ENCODE data around the gene RALGPS1.

RALGPS1 gene

DNA sequence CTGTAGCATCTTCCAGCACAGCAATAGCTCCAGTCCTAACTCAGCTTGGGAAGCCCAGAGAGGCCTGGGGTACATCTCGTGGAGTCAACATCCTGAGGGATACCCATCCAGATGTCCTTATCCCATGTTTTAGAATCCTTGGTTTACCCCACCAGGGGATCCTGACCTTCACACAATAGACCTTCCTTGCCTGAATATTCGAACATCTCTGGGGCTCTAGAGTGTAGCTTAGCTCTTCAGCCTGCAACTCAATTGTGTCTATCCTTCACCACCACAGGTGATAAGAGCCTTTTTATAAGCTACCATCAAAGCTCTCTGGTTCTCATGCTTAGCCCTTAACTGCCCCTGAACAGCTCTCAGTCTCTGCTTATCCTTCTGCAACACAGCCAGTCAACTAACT lies 7.5 kb upstream of the RALGPS1 start:
- DNase-seq = no peak

DNA sequence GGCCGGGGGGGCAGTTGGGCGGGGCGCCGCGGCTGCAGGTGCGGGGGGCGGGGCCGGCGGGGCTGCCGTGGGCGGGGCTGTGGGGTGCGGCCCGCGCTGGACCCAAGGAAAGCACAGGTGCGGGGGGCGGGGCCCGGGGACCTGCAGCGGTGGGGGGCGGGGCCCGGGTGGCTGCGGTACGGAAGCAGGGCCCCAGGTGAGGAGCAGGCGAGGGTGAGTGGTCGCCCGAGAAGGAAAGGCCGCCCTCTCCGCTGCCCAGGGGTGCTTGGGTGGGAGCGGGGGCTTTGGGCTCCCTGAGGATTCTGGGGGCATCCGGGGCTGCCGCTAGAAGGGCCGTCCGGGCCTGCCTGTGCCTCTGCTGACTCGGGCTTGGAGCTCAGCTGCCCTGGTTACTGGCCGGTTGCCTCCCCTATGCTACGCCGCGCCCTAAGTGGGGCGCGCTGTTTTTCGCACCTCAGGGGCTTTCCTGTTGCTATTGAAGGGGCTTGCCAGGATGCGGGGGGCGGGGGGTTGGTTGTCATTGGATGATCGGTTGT lies 767 bp downstream of the RALGPS1 start:
- DNase-seq = peak; percentile 64

DNA sequence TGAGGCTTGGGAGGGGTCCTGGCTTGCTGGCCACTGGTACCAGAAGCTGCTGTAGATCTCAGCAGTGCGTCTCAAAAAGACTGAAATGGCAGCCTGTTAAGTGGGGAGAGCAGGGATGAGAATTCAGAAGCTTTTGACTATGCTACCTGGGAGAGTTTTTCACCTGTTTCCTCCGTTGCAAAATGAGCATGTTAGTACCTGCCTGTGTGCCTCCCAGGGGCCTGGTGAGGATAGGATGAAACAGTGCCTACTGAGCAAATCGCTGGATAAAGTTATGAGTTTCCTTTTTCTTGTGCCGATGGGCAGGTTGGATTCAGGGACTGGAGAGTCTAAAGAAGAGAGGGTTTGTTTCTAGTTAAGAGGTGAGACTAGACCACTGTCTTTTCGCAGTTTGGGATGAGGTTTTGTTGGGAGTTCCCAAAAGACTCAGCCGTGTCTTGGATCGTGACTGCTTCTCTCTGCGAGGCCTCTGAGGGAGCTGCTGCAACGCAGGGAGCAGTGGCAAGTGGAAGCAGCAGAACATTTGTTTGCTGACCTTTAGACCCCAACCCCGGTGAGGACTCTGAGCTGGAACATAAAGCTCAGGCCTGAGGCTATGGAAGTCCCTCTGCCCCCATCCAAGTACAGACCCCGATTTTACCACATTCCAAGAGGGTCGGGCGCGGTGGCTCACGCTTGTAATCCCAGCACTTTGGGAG lies 1.4 kb downstream of the RALGPS1 start:
- DNase-seq = no peak

DNA sequence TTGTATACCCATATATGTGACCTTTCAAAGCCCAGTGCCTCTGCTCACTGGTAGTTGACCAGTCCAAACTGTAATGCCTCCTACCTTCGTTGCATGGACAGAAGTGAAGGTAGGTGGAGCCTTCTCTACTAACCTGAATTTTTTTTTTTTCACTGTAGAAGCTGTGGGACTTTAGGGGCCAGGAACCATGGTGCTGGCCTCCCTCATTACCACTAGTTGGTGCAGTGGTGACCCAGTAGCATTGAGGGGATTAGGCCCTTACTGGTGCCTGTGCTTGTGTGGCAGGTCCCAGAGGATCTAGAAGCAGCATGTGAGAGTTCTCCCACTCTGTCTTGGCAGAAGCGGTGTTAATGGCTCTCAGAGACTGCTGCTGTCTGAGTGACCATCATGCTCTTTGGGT lies 2.3 kb downstream of the RALGPS1 start:
- DNase-seq = no peak

DNA sequence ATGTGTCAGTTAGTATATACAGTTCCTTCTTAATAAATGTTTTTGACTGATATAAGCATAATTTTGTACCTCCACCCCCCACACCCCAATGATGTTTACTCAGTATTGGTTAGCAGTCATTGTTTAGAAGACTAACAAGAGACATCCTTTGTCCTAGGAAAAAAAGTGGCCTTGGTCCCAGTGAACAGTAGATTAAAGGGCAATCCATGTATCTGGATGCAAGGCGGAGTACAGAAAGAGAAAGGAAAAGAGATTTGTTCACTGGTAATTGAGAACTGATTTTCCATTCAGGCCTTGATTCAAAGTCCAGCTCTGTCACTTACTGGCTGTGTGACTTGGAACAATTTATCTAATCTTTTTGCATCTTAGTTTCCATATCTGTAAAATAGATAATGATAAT lies 4.6 kb downstream of the RALGPS1 start:
- DNase-seq = no peak

DNA sequence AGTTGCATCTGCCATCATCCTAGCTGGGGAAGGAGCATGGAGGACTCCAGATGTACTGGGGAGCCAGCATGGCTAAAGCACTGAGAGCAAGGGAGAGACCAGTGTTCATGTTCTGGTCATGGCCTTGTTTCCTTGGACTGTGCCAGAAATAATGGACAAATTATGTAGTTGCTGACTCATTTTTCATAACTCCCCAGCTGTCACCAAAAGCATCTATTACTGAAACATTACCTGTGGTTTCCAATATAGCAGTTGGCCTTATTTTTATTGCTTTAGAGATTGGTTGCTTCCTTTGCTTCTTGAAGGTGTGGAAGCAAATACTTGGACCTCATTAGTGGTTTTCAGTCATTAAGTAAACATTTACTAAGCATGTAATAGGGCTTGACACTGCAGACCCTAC lies 11.3 kb downstream of the RALGPS1 start:
- DNase-seq = no peak

DNA sequence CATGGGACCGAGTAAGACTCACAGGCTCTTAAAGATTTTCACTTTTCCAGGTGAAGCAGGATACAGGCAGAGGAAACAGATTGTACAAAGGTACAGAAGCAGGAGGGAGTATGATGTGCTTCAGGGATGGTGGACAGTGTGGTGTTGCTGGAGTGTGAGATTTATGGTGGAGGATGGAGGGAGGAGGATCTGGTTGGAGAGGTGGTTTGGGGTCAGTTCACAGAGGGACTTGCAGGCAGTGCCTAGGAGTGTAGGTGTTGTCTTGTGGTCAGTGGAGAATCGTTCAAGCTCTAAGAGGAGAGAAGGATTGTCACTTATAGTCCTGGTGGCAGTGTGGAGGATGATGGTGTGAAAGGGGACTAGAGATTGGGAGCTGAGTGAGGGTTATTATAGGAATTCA lies 11.8 kb downstream of the RALGPS1 start:
- no peak for DNase-seq

DNA sequence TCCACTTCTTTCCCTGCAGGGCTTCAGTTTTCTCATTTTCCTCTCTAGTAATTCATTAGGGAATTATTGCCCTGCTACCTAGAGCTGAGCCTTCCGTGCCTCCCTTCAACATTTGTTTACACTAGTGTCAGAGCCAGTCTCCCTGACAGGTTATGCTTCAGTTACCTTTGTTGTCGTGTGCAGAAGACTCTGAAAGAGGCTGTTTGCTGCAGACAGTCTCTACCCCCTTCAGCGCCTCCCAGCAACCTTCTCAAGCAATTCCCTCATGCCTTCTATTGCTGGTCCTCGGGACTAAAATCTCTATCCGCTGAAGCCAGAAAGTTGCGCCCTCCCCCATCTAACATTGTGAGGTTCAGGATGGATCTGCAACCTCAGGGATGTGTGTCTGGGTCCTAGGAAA lies 12.8 kb downstream of the RALGPS1 start:
- no peak for DNase-seq

DNA sequence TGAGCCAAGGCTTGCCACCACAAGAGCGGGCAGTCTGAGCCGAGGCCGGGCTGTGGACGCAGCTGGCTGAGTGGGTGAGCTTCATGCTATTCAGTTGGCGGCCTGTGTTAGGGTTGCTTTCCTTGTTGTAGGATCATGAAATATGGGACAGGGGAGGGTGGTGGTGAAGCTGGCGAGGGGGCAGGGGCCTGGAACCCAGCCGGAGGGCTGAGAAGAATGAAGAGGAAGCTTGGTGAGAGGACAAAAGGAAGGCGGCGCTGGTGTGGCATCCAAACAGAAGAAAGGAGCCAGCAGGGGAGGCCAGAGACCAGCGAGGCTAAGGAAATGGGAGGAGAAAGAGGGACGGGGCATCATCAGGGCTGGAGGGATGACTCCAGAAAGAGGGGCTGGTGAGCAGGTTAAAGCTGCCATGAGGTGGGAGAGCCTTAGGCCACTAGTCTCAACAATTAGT lies 18.3 kb downstream of the RALGPS1 start:
- DNase-seq = no peak

DNA sequence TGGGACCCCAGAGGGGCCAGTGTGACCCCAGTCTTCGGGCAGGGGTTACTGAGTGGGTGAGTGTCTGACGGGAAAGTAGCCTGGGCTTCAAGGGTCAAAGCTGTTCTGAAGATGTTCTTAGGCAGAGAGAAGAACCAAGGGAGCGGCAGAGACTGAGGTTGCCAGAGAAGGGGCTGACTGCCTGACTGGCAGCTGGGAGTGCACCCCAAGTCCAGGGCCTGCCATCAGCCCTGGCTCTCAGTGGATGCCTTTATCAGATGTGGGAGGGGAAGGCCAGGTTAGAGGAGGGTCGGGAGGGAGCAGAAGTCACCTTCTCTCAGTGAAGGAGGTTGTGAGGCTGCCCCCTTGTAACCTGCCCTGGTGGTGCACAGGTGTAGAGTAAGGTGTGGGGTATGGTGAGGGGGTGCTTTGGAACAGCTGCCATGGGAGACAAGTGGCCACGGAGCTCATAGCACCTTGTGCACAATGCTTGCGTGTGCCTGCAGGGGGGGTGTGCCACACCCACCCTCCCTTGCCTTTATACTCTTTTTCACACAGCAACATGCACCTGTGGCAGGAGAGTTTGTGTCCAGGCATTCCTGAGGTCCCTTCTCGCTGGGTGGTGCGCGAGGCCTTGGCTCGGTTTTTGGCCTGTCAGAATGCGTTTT lies 18.9 kb downstream of the RALGPS1 start:
- DNase-seq = no peak

DNA sequence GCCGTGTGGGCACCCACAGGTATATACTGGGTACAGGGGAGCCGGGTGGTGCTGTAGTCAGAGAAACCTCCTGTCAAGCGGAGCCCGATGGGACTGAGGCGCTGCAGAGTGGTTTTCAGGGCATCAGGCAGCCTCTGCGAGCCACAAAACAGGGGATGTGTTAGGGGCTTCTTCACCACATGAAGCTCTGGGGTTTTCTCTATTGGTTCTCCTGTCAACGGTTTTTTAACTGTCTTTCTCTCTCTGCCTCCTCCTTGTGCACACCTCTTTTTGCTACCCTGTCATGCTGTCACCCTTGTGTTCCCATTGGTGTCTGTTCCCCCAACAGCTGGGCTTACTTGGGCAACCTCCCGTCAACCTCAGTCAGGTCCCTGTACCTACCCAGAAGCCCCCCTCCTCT lies 19.9 kb downstream of the RALGPS1 start:
- DNase-seq = no peak

DNA sequence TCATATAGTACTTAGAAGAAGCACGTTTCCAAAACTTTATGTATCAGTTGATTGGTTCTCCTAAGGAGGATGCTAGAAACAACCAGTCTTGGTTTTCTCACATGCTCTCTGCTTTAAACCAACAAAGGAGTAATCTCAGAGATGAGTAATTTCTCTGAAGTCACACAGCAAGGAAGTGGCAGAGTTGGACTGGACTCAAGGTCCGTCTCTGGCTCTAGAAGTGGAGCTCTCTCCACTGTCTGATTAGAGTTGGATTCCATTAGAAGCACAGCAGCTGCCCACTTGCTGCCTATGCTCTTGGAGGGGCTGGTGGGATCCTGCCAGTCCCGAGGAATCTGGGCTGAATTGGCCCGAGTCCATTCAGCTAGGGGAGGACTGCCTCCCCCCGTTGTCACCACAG lies 21.0 kb downstream of the RALGPS1 start:
- no peak for DNase-seq

DNA sequence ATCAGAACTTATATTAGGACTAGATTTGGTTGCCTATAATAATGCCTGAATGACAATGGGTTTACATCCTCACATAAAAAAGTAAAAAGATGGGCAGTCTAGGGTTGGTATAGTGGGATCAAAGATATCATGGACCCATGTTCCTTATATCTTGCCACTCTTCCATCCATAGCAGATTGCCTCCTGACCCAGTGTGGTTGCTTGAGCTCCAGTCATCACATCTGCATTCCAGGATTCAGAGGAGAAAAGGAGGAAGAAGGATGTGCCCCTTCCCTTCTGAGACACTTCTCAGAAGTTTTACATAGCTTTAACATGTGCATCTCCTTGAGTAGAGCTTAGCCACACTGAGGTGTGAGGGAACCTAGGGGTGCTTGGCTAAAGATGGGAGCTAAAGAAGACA lies 22.9 kb downstream of the RALGPS1 start:
- no peak for DNase-seq

DNA sequence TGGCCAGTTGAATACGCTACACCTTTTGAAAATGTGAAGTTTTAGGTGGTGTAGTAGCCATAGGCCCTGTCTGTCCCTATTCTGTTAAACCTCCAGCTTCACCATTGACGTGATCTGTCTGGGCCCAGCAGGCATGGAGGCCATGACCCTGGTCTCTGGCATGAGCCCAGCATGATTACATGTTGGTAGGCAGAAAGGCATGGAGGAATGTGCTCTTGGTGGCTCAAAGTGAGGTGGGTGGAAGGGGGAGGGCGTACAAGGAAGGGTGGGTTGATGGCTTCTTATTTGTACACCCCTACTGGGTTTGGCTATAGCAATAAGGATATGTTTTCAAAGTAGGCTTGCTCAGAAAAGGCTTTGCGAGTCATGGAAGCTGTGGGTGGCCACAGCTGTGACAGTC lies 23.7 kb downstream of the RALGPS1 start:
- no peak for DNase-seq

DNA sequence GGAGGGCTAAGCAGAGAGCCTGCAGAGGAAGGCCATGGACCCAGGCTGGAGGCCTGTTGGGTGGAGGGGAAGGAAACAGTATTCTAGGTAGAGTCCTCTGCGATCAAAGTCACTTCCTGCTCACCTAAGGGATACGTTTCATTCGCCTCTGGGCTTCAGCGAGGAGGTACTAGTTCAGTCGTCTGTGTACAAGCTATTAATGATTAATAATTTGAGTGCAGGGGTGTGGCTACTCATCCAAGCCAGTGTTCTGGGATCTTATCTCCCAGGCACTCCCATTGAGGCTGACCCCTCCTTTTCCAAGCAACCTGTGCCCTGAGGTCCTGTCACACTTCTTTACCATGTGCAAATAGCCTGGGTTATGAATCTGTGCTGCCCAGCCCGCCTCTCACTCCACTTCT lies 25.2 kb downstream of the RALGPS1 start:
- DNase-seq = no peak

DNA sequence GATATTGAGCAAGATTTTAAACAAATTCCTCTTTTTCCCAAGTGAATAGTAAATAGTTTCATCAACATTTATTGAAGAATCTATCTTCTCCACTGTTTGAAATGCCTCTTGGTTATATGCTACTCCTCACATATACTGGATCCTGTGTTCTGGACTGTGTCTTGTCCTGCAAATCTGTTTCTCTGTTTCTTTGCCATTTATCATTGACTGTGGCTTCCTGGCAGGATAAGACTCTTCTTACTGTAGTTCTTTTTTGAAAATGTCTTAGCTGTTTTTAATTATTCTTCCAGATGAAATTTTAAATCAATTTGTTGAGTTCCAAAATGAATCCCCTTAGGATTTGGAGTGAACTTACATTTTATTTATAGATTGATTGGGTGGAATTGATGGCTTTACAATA lies 27.8 kb downstream of the RALGPS1 start:
- DNase-seq = no peak

DNA sequence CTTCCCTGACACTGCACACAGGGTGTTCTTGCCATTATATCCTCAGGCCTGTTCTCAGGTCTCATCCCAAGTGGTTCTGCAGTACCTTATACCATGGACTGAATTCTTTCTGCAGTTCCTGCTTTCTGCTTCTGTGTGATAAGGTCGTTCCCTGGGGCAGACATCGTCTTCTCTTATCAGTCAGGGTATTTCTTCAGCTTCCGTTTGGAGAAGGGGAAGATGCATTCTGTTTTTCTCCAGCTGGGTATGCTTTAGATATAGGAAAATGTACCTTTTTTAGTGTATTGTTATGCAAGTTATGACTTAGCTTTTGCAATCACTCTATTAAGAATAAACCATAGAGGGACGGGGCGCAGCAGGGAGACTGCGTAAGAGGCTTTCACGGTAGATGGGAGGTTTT lies 31.1 kb downstream of the RALGPS1 start:
- no peak for DNase-seq

DNA sequence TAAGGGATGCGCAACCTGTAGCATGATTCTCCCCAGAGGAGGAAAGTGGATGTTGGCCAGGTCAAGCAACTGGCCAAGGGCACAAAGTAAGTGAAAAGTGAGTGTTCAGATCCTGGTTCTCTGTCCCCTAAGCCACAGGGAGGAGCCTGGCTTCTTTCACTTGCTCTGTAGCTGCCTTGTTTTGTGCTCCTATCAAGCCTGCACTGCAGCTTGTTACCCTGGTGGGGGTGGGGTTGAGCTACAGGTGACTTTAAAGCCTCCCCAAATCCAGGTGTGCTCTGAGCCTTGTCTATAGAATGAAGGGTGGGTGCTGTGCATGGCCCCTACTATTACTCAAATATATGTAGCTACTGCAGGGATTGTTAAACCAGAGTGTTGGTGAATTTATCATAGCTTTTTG lies 32.9 kb downstream of the RALGPS1 start:
- DNase-seq = no peak

DNA sequence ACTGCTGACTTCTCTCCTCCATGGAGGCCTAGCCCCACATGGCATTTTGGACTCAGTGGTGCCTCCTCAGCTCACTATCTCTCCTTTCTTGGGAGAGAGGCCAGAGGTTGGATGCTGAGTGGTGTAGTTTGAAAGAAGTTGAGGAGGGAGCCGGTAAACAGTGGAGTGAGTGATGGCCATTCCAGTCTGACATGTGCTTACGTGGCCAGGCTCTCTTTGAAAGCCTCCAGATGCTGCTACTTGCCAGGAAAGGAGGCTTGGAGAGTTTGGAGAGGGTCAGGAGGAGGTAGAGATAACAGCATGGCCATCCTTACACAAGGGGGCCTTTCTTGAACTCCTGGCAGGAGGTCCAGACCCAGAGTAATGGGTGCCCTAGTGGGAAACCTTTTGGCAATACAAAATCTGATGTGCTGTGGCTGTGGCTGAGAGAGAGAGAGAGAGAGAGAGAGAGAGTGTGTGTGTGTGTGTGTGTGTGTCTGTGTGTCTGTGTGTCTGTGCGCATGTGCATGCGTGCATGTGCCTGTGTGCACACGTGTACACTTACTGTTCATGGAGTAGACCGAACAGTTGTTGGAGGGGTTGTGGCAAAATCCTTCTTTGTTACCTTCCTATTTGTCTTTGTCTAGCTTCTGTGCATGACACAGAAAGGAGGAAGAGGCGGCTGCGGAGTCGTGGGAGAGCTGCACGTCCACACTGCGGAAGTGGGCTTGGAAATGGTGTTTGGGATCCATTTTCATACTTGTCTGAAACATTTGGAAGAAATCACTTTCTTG lies 37.8 kb downstream of the RALGPS1 start:
- DNase-seq = no peak

DNA sequence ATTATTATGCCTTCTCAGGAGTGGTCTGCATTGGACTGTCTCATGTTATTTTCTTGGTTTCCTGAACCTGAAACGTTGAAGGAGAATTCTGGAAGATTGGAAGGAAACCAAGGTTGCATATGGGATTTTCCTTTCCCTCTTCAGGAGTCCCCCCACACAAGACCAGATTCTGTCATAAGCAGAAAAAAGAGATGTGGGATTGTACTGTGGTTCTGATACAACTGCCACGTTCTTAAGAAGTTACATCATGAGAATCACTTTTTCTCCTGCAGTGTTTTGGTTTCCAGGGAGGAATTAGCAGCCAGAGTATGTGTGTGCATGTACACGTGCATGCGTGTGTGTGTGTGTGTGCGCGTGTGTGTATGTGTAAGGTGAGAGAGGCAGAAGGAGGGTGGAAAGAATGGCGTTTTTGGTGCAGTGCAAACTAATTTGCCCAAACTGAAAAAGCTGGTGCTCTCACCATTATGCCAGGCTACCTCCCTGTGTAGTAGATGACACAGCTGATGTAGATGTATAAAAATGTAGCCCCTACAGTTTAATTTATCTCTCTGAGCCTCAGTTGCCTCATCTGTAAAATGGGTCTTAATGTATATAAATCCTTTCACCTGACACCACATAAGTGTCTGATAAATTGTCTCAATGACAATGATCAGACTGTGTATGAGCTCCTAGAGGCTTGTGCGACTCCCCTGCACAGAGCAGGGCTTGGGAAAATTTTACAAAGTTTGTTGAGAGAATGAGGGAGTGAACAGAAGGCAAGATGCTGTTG lies 38.6 kb downstream of the RALGPS1 start:
- no peak for DNase-seq

DNA sequence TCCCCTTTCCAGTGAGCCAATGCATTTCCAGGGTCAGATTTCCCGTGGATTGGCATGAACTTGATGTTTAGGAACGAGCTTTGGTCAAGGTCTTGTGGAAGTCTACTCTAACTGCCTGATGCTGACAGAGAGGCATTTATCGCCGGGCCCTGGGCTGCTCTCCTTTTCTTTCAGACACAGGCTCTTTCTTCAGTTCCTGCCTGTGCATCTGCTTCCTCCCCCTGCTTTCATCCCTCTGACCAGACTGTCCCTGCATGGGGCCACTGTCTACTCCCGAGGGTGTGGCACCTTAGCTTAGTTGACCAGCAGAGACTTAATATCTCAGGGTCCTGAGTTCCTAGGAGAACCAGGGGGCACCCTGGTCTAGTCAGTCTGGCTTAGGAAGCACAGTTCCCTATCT lies 41.2 kb downstream of the RALGPS1 start:
- no peak for DNase-seq

DNA sequence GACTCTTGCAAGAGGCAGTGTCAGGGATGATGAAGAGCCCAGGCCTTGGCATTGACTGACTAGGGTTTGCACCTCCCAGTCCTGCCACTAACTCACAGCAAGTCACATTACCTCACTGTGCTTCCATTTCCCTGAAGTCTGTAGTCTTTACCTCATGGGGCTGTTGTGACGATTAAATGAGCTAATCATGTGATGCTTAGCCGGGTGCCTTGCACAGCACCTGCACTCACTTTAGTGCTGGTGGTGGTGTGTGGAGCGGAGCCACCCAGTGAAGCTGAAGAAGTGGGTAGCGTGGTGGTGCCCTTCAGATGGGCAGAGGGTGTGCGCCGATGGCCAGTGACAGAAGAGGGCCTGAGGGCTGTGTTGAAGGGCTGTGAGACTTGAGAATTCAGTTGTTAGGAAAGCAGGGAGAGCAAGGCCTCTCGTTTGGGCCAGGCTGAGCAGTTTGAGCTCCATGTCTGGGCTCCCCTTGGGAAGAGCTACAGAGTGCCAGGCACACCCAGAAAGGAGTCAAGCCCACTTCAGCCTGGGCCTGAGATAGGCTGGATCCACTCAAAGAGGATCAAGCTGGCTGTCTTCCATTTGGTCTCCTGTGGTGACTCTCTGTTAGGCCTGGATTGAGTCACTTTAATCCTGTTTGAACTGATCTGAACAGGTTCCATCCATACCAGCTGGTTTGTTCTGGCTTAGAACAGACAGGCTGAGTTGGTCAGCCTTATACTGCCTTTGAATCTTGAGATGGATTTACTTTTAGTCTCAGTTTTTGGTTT lies 42.5 kb downstream of the RALGPS1 start:
- no peak for DNase-seq
